ENCODE measurements around the gene DOCK2. TPM values are rescaled to one million over a fixed set of nuclear protein-coding genes. Genes with fewer than 3 reads are reported as not detected.

Gene DOCK2
- total and polyA plus RNA-seq, 2 donors from 2014 or later, result 1.0 to 42.0 TPM

- DNase-seq (no peak), FAIRE-seq (no peak)
- no peak overlapping the region for H3K27ac ChIP-seq (ENCODE audit: low read depth in 2 of 2, low read length in 2 of 2)
- H3K9ac ChIP-seq (ENCODE audit: low read length in 3 of 3), result no peak overlapping the region
- no peak overlapping the region for H3K4me3 ChIP-seq (ENCODE audit: low read length in 3 of 3)
- no peaks in the 10 kb centered on the region for H3K36me3 ChIP-seq (ENCODE audit: control insufficient read depth in 2 of 3, insufficient read depth in 3 of 3, low read length in 3 of 3)
- no peaks in the 10 kb centered on the region for H3K9me3 ChIP-seq (ENCODE audit: control insufficient read depth in 2 of 3, insufficient read depth in 1 of 3, low read length in 3 of 3)
- no peaks in the 10 kb centered on the region for H3K4me1 ChIP-seq (ENCODE audit: control insufficient read depth in 2 of 3, insufficient read depth in 2 of 3, low read depth in 1 of 3, low read length in 3 of 3)
- H3K27me3 ChIP-seq (ENCODE audit: control insufficient read depth, insufficient read depth, low read length), result no peaks in the 10 kb centered on the region
- TF ChIP-seq CTCF (IDR thresholded peaks at IDR 0.05; ENCODE audit: borderline replicate concordance, extremely low read depth, insufficient read depth), result no peak
- intact Hi-C loops (cut with DNase I), result no loop called here
These were observed 11.7 kb downstream of the DOCK2 start for GRCh38 chr5:169648725-169649310.

DNA sequence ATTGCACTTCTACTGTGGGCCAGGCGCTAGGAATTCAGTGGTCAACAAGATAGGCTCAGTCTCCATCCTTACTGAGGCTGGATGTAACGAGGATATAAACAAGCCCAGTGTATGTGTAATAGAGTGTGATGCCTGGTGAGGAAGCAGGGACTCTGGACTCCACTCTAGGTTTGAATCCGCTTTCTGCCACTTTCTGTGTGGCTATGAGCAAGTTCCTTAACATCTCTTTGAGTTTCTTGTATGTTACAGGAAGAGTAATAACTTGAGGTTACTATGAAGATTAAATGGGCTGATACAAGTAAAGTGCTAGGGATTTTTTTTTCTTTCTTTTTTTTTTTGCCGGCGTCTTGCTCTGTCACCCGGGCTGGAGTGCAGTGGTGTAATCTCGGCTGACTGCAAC, 12.4 kb downstream of the DOCK2 start:
- Histone ChIP-seq H3K27ac (ENCODE audit: low read depth in 2 of 2, low read length in 2 of 2) (no peak overlapping the region), H3K9me3 (ENCODE audit: control insufficient read depth in 2 of 3, insufficient read depth in 1 of 3, low read length in 3 of 3) (no peaks in the 10 kb centered on the region), H3K4me3 (ENCODE audit: low read length in 3 of 3) (no peak overlapping the region), H3K27me3 (ENCODE audit: control insufficient read depth, insufficient read depth, low read length) (no peaks in the 10 kb centered on the region), H3K36me3 (ENCODE audit: control insufficient read depth in 2 of 3, insufficient read depth in 3 of 3, low read length in 3 of 3) (no peaks in the 10 kb centered on the region), H3K4me1 (ENCODE audit: control insufficient read depth in 2 of 3, insufficient read depth in 2 of 3, low read depth in 1 of 3, low read length in 3 of 3) (no peaks in the 10 kb centered on the region), H3K9ac (ENCODE audit: low read length in 3 of 3) (no peak overlapping the region)
- no peak for DNase-seq
- TF ChIP-seq CTCF (IDR thresholded peaks at IDR 0.05; ENCODE audit: borderline replicate concordance, extremely low read depth, insufficient read depth), result no peak
- intact Hi-C loops (cut with DNase I), result no loop called here
- no peak for FAIRE-seq

- no peak for DNase-seq
- Histone ChIP-seq H3K36me3 (ENCODE audit: control insufficient read depth in 2 of 3, insufficient read depth in 3 of 3, low read length in 3 of 3) (no peaks in the 10 kb centered on the region), H3K9me3 (ENCODE audit: control insufficient read depth in 2 of 3, insufficient read depth in 1 of 3, low read length in 3 of 3) (no peaks in the 10 kb centered on the region), H3K4me1 (ENCODE audit: control insufficient read depth in 2 of 3, insufficient read depth in 2 of 3, low read depth in 1 of 3, low read length in 3 of 3) (no peaks in the 10 kb centered on the region), H3K9ac (ENCODE audit: low read length in 3 of 3) (no peak overlapping the region), H3K4me3 (ENCODE audit: low read length in 3 of 3) (no peak overlapping the region), H3K27ac (ENCODE audit: low read depth in 2 of 2, low read length in 2 of 2) (no peak overlapping the region), H3K27me3 (ENCODE audit: control insufficient read depth, insufficient read depth, low read length) (no peaks in the 10 kb centered on the region)
- intact Hi-C loops (cut with DNase I), result no loop called here
- FAIRE-seq, result no peak
- no peak for TF ChIP-seq CTCF (IDR thresholded peaks at IDR 0.05; ENCODE audit: borderline replicate concordance, extremely low read depth, insufficient read depth)
These were observed 13.7 kb downstream of the DOCK2 start for GRCh38 chr5:169650701-169651331.

Data from kidney (tissue), 14 donors.